GM12875 (cell line): ENCODE results near the gene FAM3C.
"Not testable (repeated sequence)": the region's sequence is repeated elsewhere in the genome, so short reads cannot be mapped to it uniquely, and the experiment has no call there.

ENCODE experiments used
- H3K4me3 ChIP-seq: one replicate; pipeline ENCODE4 v1.5.1; 2011; ENCODE audit warnings: low read depth, low read length, control low read depth
- CTCF ChIP-seq: IDR thresholded peaks from 2 replicates; pipeline ENCODE4 v1.5.1; 2011; ENCODE audit warnings: low read depth, mild to moderate bottlenecking, control low read depth, inconsistent platforms, low read length, moderate library complexity, borderline replicate concordance; ENCODE audit not compliant: insufficient read depth

Gene FAM3C

DNA sequence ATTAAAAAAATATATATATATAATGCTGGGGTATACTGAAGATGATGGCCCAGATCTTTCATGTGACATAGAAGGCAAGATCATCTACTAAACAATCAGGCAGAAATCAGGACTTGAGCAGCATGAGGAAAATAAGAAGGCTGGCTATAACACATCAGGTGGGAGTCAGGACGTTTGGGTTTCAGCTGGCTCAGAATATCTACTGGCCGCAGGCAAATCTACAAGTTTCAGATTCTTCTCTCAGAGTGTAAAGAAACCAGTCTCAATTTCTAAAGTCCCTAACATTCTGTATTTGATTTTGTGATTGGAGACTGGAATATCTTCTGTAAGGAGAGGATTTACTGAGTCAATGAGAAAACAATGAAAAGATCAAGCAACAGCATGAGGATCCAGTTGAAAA, 37.7 kb upstream of the FAM3C start:
- TF ChIP-seq CTCF: no peak
- no peak overlapping the region for H3K4me3 ChIP-seq

DNA sequence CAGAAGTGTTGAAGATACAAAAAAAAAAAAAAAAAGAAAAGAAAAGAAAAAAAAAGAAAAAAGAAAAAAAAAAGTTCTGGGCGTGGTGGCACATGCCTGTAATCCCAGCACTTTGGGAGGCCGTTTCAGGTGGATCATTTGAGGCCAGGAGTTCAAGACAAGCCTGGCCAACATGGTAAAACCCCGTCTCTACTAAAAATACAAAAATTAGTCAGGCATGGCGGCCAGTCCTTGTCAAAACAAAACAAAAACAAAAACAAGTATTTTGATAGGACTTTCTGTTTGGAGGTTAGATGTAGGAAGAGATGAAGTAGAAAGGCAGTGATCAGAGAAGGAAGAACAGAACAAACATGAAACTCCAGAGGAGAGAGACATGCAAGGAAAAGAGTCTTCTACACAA, 36.4 kb upstream of the FAM3C start:
- H3K4me3 ChIP-seq: not testable (repeated sequence)

DNA sequence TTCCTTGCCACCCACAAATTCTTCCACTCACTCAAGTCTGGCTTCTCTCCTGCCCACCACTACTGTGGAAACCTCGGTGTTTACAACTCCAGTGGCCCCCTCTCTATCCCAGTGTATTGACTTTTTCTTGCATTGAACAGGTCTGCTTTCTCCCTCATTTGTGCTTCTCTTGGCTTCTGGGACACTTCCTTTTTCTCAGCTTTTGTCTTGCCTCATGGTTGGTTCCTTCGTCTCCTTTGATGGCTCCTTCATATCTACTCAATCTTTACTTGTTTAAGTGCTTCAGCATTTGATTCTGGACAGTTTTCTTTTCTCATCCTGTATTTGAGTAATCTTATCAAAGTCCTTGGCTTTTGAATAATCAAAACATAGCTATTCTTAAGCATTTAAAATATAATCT, 35.9 kb upstream of the FAM3C start:
- no peak overlapping the region for H3K4me3 ChIP-seq
- no peak for TF ChIP-seq CTCF

DNA sequence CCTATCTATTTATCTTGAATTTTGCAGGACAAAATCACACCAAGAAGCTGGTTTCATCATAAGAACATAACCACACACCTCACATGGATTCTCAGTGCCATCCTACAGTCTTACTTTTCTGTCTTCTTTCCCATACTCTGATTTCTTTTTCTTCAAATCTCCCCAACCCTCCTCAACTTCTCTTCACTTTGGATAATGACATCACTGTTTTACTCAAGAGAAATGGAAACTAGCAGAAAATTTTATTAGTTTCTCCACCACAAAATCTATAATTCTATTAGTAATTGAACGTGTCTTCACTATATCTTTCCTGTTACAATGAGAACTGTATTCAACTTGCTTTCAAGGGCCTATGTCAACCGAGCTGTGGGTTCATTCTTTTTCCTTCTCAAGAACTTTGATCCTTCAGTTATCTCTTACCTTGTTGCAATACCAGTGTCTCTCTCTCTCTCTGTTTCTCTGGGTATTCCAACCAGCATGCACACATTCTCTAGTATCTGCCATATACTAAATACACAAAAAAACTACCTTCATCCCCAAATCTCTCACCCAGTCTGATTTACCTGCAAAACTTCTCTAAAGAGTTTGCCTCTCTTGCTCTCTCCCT, 35.4 kb upstream of the FAM3C start:
- H3K4me3 ChIP-seq: no peak overlapping the region
- no peak for TF ChIP-seq CTCF

GRCh38 chr7:121430558-121430957, 34.5 kb upstream of the FAM3C start:
- H3K4me3 ChIP-seq: no peak overlapping the region
- TF ChIP-seq CTCF: no peak

- H3K4me3 ChIP-seq: no peak overlapping the region
- TF ChIP-seq CTCF: no peak
Observed at GRCh38 chr7:121429798-121430197, 33.7 kb upstream of the FAM3C start.

GRCh38 chr7:121428855-121429489, 32.9 kb upstream of the FAM3C start:
- no peak for TF ChIP-seq CTCF
- H3K4me3 ChIP-seq: no peak overlapping the region

DNA sequence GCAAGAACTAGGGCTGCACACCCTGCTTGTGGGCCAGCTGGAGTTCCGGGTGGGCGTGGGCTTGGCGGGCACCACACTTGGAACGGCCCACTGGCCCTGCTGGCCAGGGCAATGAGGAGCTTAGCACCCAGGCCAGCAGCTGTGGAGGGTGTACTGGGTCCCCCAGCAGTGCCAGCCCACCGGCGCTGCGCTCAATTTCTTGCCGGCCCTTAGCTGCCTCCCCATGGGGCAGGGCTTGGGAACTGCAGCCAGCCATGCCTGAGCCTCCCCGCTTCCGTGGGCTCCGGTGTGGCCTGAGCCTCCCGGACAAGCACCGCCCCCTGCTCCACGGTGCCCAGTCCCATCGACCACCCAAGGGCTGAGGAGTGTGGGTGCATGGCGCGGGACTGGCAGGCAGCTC, 25.6 kb upstream of the FAM3C start:
- not testable (repeated sequence) for H3K4me3 ChIP-seq
